G401 (cell line): Measurements from ENCODE around the gene SLC25A51. TPM values are rescaled to one million over a fixed set of nuclear protein-coding genes. Genes with fewer than 3 reads are reported as not detected.

Experiments used
- DNase-seq: peaks from one replicate; pipeline ENCODE4 v3.0.0-alpha.2; 2015; ENCODE audit warnings: low spot score
- in situ Hi-C: cut with HindIII; loops from 2 replicates; pipeline ENCODE4 v1.10.0; 2016; ENCODE audit warnings: low sequenced_read_pairs, mixed read lengths
- total RNA-seq: library from RNA; depleted of rRNA; stranded (reverse); fragments of >200 nt; shearing (Covaris generic); gene quantifications from 2 replicates; pipeline ENCODE4 v1.2.3, GENCODE V29; 2014; rRNA removed

SLC25A51 gene, protein sequence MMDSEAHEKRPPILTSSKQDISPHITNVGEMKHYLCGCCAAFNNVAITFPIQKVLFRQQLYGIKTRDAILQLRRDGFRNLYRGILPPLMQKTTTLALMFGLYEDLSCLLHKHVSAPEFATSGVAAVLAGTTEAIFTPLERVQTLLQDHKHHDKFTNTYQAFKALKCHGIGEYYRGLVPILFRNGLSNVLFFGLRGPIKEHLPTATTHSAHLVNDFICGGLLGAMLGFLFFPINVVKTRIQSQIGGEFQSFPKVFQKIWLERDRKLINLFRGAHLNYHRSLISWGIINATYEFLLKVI
- total RNA-seq, result 29.8 and 36.2 TPM in 2 replicates

DNA sequence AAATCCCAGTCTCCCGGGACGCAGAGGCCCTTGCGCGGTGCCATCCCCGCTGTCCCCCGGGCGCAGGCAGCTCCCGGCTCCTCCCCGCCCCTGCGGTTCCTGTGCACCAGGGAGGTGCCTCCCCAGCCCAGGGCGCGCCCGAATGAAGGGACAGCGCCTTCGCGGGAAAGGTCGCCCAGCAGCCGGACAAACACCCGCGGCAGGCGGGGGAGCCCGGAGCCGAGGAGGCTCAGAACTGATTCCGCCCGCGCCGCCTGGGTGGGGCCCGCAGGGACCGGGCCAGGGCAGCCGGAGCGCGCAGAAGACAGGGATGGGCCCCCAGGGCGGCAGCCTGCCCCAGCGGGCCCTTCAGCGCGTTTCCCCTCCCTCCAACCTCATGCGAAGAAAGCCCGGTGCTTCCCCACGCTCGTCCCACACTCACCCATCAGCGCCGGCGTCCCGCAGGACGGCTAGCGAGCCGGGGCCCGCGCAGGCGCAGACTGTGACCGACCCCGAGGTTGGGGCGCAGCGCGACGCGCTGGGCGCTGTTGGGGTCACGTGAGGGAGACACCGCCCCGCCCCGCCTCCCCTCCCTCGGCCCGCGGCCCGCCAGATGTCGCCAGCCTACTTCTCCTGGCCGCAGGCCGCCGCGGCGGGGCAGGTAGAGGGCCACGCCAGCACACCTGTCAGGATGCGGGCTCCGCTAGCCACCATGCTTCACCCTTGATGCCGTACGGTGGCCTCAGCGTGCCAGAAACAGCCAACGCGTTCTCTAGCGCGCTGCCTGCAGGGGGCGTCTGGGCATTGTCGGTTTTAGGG is at the start of gene SLC25A51:
SLC25A51 (minus strand) TSS at position 481 of the 798 bp plus-strand sequence. CDS start 15,577 bp downstream, outside the sequence.
- DNase-seq, result peak; percentile 88
- in situ Hi-C loops, result no loop called here

DNA sequence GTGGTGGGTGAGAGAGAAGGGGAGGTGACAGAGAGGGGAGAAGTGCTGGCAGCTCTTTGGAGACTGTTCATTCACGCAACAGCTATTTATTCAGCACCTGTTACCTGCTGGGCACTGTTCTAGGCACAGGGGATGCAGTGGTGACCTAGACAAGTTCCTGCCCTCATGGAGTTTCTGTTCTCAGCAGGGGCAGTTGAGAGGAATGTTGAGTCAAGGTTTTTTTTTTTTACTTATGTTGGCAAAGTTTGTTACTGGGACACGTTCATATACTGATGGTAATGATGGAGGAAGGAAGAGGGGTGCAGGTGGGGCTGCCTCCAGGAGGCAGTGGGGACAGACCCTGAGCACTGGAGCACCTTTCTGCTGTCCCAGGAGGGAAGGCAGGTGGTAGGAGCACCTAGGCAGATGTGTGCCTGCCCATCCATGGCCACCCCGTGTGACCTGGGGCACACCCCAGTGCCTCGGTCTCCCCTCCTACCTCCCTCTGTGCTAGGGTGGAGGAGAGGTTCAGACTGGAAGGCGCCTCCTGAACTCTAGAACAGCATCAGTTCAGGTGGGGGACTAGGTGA is 49.4 kb upstream of the SLC25A51 start:
- no peak for DNase-seq
- in situ Hi-C loops, result no loop called here

DNA sequence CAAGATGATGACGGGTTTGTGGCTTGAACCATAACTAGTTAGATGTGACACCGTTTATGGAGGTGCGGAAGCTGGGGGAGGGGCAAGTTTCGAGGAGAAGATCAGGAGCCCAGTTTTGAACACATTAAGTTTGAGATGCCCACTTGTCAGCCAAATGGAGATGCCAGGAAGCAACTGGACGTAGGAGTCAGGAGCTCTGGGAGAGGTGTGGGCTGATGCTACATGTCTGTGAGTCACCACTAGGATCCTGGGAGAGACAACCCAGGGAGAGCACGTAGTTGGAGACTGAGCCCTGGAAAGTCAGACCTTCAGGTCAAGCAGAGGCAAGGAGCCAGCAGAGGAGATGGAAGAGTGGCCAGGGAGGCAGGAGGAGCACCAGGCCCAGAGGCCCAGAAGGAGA is 48.8 kb upstream of the SLC25A51 start:
- in situ Hi-C loops, result no loop called here
- no peak for DNase-seq

DNA sequence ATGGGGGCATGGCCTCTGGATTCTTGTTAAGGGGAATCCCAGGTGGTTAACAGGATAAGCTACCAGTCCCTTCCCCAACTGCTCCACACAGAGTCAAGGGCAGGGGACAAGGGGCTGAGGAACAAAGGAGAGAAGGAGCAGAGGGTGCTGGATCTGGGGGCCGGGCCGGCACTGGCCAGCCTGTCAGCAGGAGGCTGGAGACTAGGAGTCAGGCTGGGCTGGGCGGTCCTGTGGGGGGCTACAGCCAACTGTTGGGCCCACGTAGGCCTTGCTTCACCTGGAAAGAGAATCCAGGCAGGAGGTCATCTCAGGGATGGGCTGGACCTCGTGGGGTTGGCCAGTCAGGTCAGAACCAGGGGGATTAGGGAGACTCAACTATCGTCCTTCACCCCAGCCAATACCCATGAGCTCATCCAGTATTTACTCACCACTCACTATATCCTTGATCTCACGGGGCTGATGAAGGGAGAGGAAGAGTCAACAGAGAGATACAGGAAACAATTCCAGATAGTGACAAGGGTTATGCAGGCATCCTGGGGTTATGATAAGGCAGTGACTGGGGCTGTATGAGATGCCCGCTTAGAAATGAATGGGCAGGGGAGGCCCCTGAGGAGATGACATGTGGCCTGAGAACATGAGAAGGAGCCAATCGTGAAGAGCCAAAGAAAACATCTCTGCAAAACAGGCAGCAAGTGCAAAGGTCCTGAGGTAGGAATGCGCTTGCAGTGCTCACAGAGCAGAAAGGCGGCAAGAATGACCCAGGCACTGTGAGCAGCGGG is 47.9 kb upstream of the SLC25A51 start:
- in situ Hi-C loops, result no loop called here
- DNase-seq, result no peak

DNA sequence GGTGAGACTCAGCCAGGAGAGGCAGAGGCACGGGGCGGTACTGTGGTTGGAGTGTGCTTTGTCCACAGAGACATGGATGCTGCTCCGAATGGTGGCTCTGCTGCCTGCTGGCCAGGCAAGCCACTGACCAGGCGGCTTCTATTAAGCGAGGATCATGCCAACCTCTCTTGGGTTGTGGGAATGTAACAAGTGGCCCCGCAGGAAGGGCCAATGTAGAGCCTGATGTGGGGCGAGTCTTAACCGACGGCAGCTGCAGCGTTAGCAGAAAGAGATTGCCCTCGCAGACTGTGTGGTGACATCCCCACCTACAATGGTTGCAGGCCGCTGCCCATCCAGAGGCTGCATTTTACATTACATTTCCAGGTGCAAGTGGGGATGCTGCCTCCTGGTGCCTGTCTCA is 46.6 kb upstream of the SLC25A51 start:
- DNase-seq, result no peak
- in situ Hi-C loops, result no loop called here

DNA sequence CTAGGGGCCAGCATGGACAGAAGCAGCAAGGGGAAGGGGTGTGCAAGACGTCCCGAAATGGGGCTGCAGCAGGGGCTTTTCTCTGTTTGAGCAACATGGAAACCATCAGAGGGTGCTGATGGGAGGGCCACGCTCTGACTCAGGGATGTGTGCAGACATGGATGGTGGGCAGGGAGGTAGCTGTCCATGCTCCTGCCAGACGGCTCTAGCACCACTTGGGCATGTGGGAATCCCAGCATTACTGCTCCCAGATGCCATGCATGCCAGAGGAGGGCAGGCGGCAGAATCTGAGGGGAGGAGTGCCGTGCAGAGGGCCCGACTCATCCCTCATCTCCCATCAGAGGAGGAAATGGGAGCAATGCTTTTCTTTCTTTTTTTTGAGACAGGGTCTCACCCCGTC is 45.6 kb upstream of the SLC25A51 start:
- in situ Hi-C loops, result no loop called here
- no peak for DNase-seq

DNA sequence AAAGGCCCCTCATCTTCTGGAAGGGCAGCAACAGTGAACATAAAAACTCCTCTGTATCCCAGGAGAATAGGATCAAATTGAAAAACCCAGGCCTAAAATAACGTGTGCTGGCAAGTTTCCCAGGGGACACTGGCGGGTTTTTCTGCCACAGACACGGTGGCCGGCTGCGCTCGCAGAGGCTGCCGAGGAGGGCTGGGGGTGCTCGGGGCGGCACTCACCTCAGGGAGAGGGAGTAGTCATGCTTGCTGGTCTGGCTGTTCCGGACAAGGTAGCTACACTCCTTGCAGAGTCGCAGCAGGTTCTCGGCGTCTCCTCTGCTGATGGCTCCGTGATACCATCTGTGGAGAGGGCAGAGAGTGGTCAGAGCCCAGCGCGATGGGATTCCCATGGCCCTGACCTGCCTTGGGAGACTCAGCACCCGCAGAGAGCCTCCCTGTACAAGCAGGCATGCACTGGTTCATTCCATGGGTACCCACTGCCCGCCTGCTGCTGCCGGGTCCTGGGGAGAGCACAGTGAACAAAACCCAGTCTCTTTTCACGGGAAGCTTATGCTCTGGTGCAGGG is 44.6 kb upstream of the SLC25A51 start:
- in situ Hi-C loops, result no loop called here
- DNase-seq, result no peak

DNA sequence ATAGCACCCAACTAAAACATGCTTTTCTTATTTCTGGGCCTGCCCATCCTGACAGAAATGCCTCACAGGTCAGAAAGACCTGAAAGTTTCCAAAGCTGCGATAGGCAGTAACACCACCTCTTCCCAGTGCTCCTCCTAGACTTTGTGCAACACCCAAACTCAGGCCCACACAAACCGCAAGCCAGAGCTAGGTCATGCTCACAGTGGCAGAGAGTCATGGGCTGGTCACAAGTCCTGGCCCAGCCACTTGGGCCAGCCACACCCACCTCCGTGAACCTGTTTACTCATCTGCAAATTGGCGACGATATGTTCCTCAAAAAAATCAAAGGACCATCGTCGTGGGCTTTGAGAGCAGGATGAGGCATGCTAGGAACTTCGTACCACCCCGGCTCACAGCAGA is 44.0 kb upstream of the SLC25A51 start:
- in situ Hi-C loops, result no loop called here
- no peak for DNase-seq

DNA sequence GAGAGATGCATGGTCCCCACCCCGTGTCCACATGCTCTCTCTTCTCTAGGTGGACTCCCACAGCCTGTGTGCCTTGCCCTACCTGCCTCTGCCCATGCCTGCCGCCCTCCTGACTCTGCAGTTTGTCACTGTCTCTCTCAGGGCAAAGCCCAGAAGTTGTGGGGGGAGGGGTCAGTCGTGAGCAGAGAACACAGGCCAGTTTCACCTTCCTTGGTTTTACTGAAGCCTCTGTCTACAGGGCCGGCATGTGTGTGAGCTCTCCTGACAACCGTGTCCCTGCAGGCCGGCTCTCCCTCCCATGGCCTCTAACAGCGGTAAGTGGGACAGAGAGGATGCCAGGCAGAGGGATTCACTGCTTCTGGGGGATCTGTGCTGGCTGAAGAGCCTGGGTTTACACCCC is 43.5 kb upstream of the SLC25A51 start:
- no peak for DNase-seq
- in situ Hi-C loops, result no loop called here

DNA sequence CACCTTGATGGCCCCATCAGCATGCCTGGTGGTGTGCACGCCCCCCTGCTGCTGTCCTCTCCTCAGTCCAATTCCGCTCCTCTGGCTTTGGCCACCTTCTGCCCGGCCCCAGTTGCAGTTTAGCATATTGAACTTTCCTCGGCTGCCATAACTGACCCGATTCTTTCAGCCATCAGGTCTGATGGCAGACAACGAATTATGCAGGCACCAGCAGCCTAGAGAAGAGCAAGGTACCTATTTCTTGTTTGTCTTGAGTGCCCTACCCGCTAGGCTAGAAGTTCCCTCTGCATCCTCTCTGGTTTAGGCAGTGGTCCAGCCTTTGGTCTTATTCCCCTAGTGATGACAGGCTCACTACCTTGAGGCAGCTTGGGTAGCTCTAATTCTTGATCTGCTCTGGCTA is 43.0 kb upstream of the SLC25A51 start:
- no peak for DNase-seq
- in situ Hi-C loops, result no loop called here

DNA sequence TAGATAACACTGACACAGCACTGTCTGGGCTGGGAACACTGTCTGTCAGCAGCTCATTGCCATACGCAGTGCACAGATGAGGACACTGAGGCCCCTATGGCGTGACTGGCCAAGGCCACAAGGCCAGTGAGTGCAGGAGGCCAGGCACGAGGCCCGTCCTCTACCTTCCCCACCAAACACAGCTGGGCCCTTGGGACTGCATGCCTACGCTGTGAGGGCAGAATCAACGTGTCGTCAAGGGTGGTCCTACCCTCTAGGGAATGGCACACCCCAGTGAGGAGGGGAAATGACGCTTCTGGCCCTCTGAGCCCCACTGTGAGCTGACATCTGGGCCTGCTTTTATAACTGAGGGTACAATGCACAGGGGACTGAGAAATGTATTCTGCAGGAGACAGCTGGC is 42.1 kb upstream of the SLC25A51 start:
- in situ Hi-C loops, result no loop called here
- DNase-seq, result no peak

DNA sequence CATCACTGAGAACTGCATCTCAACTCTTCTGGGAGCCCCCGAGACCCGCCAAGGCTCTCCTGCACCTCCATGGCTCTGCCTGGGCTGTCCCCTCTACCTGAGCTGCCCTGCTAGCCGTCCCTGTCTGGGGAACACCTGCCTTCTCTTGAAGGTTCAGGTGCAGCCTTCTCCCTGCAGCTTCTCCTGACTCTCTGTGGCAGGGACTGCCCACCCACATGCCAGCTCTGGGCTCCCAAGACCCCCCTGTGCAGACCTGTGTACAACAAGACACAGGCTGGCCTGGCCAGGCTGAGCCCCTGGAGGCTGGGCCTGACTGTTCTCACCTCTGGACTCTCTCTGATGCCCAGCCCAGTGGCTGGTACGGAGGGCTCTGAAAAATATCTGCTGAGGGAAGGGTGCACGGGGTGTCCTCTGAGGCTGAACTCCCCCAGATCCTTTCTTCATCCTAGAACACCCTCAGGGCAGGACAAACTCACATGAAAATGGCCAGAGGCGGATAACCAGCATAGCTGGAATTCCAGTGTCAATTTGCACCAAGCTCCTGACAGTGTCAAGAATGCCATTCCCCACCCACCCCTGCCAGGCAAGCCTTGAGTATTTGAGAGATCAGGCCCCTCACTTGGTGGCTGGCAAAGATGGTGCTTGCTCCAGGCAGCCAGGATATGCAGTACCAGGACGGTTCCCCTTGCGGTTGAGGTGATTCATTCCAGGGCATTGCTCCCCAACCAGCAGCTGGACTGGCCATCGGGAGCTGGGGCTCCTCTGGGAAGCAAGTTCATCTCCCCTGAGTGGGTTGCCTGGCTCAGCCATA is 40.9 kb upstream of the SLC25A51 start:
- in situ Hi-C loops, result no loop called here
- DNase-seq, result no peak

DNA sequence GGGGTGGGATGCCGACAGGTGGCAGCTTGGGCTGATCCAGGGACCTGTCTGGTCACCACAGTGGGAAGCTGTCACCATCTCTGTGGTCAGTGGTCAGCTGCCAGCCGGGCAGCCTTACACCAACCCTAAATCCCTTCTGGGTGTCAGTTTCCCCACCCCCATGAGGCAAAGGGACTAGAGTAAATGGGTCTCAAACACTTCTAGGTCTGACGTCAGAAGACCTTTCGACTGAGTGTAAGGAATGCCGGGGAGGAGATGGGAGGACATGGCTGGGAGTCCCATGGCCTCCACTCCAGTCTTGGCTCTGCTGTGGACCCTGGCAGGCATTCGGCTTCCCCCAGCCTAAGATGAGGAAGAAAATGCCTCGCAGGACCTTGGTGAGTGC is 40.3 kb upstream of the SLC25A51 start:
- in situ Hi-C loops, result no loop called here
- no peak for DNase-seq

DNA sequence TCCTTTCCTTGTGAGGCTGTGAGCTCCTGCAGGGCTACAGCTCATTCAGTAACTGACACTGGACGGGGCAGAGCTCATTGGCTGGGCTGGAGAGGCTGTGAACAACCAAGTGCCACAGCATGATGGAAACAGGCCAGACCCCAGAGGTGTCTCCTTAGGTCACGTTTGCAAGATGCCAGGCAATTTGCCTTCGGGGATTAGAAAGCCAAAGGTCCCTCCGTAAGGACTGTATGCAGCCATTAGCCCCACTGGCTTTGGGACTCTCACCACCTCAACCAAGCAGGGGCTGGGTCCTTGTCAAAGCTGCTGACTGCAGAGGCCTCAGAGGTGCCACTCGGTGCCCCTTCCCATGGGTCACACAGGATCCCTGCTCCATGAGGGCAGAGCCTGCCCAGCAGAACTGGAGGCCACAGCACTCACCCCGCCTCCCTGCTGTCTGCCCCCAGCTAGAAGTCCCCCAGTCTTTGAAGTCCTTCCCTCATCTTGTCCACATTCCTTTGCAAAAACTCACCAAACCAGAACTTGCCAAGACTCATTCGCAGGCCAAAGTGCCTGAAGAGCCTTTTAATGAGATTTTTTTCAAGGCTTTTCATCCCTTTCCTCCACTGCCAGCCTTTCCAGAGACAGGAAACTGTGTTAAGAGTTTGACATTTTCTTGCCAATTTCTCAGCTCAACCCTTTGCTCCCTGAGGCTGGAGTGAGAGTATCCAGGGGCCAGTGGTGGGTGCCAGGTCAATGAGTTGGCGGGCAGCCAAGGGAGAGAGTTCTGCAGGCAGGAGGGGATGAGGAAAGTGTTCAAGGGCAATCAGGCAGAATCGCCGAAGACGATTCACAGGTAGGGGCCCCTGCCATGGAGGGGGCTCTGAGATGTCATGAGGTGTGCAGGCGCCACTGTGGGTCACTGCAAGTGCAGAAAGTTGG is 39.7 kb upstream of the SLC25A51 start:
- peak; percentile 18 for DNase-seq
- in situ Hi-C loops, result no loop called here

DNA sequence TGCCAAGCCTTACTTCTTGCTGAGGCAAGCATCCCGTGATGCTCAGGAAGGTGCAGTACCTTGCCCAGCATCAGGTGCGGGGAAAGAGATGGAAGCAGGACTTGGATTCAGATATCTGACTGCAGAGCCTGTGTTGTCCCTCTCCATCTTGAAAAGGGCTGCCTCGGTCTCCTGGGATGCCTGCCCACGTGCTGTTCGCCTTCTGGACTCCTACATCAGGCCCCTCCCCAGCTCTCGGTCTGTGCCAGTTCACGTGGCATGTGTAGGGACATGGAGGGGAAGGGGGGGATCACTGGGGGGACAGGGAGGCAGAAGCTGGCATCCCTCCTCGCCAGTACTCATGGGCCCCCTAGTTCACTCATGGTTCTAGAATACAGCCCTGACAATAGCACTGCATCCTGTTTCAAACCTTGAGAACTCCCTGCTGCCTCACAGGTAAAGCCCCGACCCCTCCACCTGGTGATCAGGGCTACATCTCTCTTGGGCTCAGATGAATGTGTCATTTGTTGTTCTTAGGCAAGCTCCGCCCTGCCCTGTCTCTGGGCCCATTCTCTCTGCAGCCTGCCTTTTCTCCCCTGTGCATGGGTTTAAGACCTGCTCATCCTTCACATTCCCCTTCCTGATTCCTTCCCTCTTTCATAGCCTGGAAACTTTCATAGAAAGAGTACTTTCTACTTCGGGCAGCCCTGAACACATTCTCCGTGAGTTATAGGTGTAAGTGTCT is 38.9 kb upstream of the SLC25A51 start:
- in situ Hi-C loops, result no loop called here
- DNase-seq, result no peak

DNA sequence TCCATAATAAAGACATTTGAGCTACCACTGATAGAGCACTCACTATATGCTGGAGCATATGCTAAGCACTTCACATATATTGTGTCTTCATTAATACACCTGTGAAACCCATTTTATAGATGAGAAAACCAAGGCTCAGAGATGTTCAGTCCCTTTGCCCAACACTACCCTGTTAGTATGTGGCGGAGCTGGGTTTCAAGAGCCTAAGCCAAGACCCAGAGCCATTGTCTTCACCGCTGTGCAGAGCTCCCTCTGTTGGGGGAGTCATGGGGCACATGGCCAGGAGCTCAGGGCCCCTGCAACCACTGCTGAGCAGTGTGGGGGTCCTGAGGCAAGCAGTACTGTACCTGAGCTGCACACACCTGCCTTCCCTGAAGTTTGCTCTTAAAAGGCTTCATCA is 37.3 kb upstream of the SLC25A51 start:
- DNase-seq, result no peak
- in situ Hi-C loops, result no loop called here

DNA sequence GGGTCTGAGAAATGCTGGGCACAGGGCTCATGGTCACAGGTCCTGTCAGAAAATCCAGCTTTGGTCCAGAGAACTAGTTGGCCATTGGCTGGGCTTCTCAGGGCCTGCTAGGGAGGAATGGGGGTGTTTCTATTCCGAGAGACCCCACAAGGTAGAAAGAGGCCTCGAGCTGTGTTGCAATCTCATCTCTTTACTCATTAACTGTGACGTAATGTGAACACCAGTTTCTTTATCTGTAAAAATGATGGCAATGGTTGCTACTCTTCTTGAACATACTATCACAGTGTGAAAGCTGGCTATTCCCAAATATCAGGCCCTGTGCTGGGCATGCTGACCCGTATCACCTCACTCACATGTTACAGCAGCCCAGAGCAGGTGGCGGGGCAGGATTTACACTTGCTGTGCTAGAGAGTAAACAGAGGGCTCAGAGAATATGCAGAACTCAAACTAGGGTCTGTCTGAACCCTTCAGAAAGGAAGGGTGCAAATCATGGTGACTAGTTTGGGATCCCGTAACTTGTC is 35.7 kb upstream of the SLC25A51 start:
- in situ Hi-C loops, result no loop called here

More for the DNA sequence above, 35.7 kb upstream of the SLC25A51 start:
- no peak for DNase-seq
